ENCODE results near the gene SEMA6C.
"Not testable (repeated sequence)": the region's sequence is repeated elsewhere in the genome, so short reads cannot be mapped to it uniquely, and the experiment has no call there.

SEMA6C gene

GRCh38 chr1:151113877-151114276, 32.6 kb downstream of the SEMA6C start:
- TF ChIP-seq CTCF (IDR thresholded peaks at IDR 0.05; ENCODE audit: low read depth, low read length), result no peak

GRCh38 chr1:151108331-151108730, 38.1 kb downstream of the SEMA6C start:
- no peak overlapping the region for H3K4me3 ChIP-seq (ENCODE audit: low read depth, low read length)
- no peak for TF ChIP-seq CTCF (IDR thresholded peaks at IDR 0.05; ENCODE audit: low read depth, low read length)

More at GRCh38 chr1:151113877-151114276, 32.6 kb downstream of the SEMA6C start:
- H3K4me3 ChIP-seq (ENCODE audit: low read depth, low read length), result no peak overlapping the region

DNA sequence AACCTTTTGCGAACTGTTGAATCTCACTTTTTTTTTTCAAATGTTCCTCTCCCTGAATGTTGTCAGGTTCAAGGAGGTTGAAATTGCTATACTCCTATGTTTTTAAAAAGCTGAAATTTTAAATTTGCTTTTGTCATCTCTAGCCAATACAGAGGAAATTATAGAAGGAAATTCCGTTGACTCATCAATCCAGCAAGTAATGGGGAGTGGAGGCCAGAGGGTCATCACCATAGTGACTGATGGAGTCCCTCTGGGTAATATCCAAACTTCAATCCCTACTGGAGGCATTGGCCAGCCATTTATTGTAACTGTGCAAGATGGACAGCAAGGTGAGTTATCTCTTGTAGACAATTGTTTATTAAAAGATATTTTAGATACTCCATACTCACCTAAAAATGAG, 39.5 kb downstream of the SEMA6C start:
- no peak overlapping the region for H3K4me3 ChIP-seq (ENCODE audit: low read depth, low read length)
- no peak for TF ChIP-seq CTCF (IDR thresholded peaks at IDR 0.05; ENCODE audit: low read depth, low read length)

GRCh38 chr1:151104630-151105029, 41.8 kb downstream of the SEMA6C start:
- H3K4me3 ChIP-seq (ENCODE audit: low read depth, low read length), result no peak overlapping the region
- TF ChIP-seq CTCF (IDR thresholded peaks at IDR 0.05; ENCODE audit: low read depth, low read length), result no peak

- no peak overlapping the region for H3K4me3 ChIP-seq (ENCODE audit: low read depth, low read length)
- TF ChIP-seq CTCF (IDR thresholded peaks at IDR 0.05; ENCODE audit: low read depth, low read length), result no peak
Observed at GRCh38 chr1:151098126-151098525, 48.3 kb downstream of the SEMA6C start.

DNA sequence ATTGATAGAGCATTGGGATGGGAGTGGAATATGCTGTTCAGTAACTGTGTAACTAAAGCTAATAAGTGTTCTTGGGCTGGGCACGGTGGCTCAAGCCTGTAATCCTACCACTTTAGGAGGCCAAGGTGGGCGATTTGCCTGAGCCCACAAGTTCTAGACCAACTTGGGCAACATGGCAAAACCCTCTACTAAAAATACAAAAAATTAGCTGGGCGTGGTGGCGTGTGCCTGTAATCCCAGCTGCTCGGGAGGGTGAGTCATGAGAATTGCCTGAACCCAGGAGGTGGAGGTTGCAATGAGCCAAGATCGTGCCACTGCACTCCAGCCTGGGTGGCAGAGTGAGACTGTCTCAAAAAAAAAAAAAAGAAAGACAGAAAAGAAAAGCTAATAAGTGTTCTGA, 49.0 kb downstream of the SEMA6C start:
- H3K4me3 ChIP-seq (ENCODE audit: low read depth, low read length), result not testable (repeated sequence)

DNA sequence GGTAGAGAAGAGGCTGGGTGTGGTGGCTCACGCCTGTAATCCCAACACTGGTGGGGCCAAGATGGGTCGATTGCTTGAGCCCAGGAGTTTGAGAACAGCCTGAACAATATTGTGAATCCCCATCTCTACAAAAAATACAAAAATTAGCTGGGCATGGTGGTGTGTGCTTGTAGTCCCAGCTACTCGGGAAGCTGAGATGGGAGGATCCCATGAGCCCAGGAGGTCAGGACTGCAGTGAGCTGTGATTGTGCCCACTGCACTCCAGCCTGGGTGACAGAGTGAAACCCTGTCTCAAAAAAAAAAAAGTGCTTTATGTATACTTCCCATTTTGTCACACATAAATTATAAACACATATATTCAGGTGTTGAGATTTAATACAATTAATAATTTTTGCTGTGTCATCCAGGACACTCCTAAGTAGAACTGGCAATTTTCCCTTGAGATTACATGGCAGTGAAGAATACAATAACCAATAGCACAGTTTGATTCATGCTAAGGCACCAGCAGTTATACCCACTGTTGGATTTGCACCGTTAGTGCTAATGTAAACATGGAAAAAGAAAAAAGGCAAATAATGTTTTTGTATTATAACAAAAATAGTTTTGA, 60.4 kb downstream of the SEMA6C start:
- no peak overlapping the region for H3K4me3 ChIP-seq (ENCODE audit: low read depth, low read length)

More for the DNA sequence above, 60.4 kb downstream of the SEMA6C start:
- no peak for TF ChIP-seq CTCF (IDR thresholded peaks at IDR 0.05; ENCODE audit: low read depth, low read length)
